HFFc6 (cell line): ENCODE data around the gene PRSS8. TPM values are rescaled to one million over a fixed set of nuclear protein-coding genes. Genes with fewer than 3 reads are reported as not detected.
"Not testable (repeated sequence)": the region's sequence is repeated elsewhere in the genome, so short reads cannot be mapped to it uniquely, and the experiment has no call there.

ENCODE experiments used
- DNase-seq: peaks from one replicate; pipeline ENCODE4 v3.0.0-alpha.2; 2018
- H3K27ac Mint-ChIP-seq: 2 replicates; pipeline ENCODE4 v1.8.0; 2020; ENCODE audit warnings: mild to moderate bottlenecking, mixed read lengths
- H3K27me3 Mint-ChIP-seq: 2 replicates; pipeline ENCODE4 v1.8.0; 2021; ENCODE audit warnings: mild to moderate bottlenecking, moderate library complexity, mixed read lengths; ENCODE audit not compliant: insufficient read depth
- H3K36me3 Mint-ChIP-seq: 2 replicates; pipeline ENCODE4 v1.8.0; 2021; ENCODE audit warnings: low read depth, mixed read lengths
- H3K4me1 Mint-ChIP-seq: 2 replicates; pipeline ENCODE4 v1.8.0; 2020; ENCODE audit warnings: low read depth, mixed read lengths
- H3K4me3 Mint-ChIP-seq: 2 replicates; pipeline ENCODE4 v1.8.0; 2020; ENCODE audit warnings: mild to moderate bottlenecking, moderate library complexity, mixed read lengths
- H3K9me3 Mint-ChIP-seq: 2 replicates; pipeline ENCODE4 v1.8.0; 2020; ENCODE audit warnings: mild to moderate bottlenecking, mixed read lengths
- CTCF ChIP-seq: fragments of 200-600 bp; sonication (generic); IDR thresholded peaks from 2 replicates; pipeline ENCODE4 v1.5.0; 2021; ENCODE audit warnings: antibody characterized with exemption, mild to moderate bottlenecking
- total RNA-seq, 6 experiments: library from RNA; stranded (reverse); fragmentation: NEBNext Ultra II Directional; extraction: Animal tissue kit (Norgen Biotek cat#: 25700); gene quantifications; 2 replicates in 1 of 6; 3 replicates in 5 of 6; pipeline ENCODE4 v1.2.3, GENCODE V29; 2021

PRSS8 gene
- total RNA-seq, 6 experiments from 2014 or later = not detected

GRCh38 chr16:31148896-31149295, 13.4 kb upstream of the PRSS8 start:
- Mint-ChIP-seq H3K9me3 (no peaks in the 10 kb centered on the region), H3K4me3 (no peak overlapping the region), H3K4me1 (no peaks in the 10 kb centered on the region), H3K36me3 (no peaks in the 10 kb centered on the region), H3K27me3 (peaks cover 24% of the 10 kb centered on the region), H3K27ac (no peak overlapping the region)
- TF ChIP-seq CTCF = no peak
- DNase-seq = no peak

- Mint-ChIP-seq H3K27me3 (peaks cover 21% of the 10 kb centered on the region), H3K36me3 (no peaks in the 10 kb centered on the region), H3K27ac (no peak overlapping the region), H3K9me3 (no peaks in the 10 kb centered on the region), H3K4me3 (no peak overlapping the region), H3K4me1 (no peaks in the 10 kb centered on the region)
- TF ChIP-seq CTCF = no peak
- no peak for DNase-seq
Measured at GRCh38 chr16:31148281-31148728, 12.8 kb upstream of the PRSS8 start.

GRCh38 chr16:31147574-31147973, 12.0 kb upstream of the PRSS8 start:
- no peaks in the 10 kb centered on the region for H3K4me1 Mint-ChIP-seq
- peaks cover 21% of the 10 kb centered on the region for H3K27me3 Mint-ChIP-seq
- no peak overlapping the region for H3K27ac Mint-ChIP-seq
- no peaks in the 10 kb centered on the region for H3K36me3 Mint-ChIP-seq
- no peak overlapping the region for H3K4me3 Mint-ChIP-seq
- no peak for DNase-seq
- H3K9me3 Mint-ChIP-seq = no peaks in the 10 kb centered on the region
- TF ChIP-seq CTCF = no peak

GRCh38 chr16:31145398-31145990, 10.0 kb upstream of the PRSS8 start:
- no peak overlapping the region for H3K4me3 Mint-ChIP-seq
- no peak for DNase-seq
- no peaks in the 10 kb centered on the region for H3K36me3 Mint-ChIP-seq

GRCh38 chr16:31144418-31144817, 8.9 kb upstream of the PRSS8 start:
- Mint-ChIP-seq H3K4me1 (peaks cover 15% of the 10 kb centered on the region), H3K27me3 (peaks cover 17% of the 10 kb centered on the region)
- not testable (repeated sequence) for H3K27ac Mint-ChIP-seq, H3K36me3 Mint-ChIP-seq, H3K4me3 Mint-ChIP-seq, H3K9me3 Mint-ChIP-seq
- DNase-seq = peak; percentile 15

More at GRCh38 chr16:31145398-31145990, 10.0 kb upstream of the PRSS8 start:
- Mint-ChIP-seq H3K27ac (no peak overlapping the region), H3K27me3 (peaks cover 20% of the 10 kb centered on the region), H3K4me1 (peaks cover 15% of the 10 kb centered on the region), H3K9me3 (no peaks in the 10 kb centered on the region)
- no peak for TF ChIP-seq CTCF

GRCh38 chr16:31143694-31144148, 8.2 kb upstream of the PRSS8 start:
- peaks cover 20% of the 10 kb centered on the region for H3K4me1 Mint-ChIP-seq
- no peak for DNase-seq

More at GRCh38 chr16:31143694-31144148, 8.2 kb upstream of the PRSS8 start:
- Mint-ChIP-seq H3K9me3 (no peaks in the 10 kb centered on the region), H3K36me3 (no peaks in the 10 kb centered on the region), H3K27me3 (peaks cover 13% of the 10 kb centered on the region), H3K27ac (no peak overlapping the region), H3K4me3 (peak overlapping the region; percentile 42)
- TF ChIP-seq CTCF = peak; percentile 35
